AML-193 (cell line): Measurements from ENCODE around the gene MELTF.
A peak's percentile ranks its signal among the peaks of the same experiment; 100 is the strongest.

Experiments
- DNase-seq, 2 experiments: peaks; one replicate each; lab custom pipeline; 2025; lab: John Stamatoyannopoulos, UW

The MELTF gene

DNA sequence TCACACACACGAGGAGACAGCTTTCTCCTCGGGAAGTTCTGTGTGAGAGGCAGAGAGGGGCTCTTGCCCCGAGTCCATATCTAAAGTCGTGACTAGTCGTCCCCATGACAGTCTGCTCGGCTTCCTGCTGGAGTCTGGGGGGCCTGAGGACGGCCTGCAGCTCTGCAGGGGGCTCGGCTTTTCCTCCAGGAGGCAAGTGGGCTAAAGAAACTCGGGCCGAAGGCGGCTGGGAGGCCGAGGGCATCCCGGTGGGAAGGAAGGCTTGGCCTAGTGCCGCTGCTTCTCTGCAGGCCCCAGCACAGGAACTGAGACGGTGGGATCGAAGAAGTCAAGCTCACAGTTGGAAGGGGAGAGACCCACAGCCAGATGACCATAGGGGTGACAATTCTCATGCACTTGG is 35.6 kb downstream of the MELTF start:
- no peak for DNase-seq

DNA sequence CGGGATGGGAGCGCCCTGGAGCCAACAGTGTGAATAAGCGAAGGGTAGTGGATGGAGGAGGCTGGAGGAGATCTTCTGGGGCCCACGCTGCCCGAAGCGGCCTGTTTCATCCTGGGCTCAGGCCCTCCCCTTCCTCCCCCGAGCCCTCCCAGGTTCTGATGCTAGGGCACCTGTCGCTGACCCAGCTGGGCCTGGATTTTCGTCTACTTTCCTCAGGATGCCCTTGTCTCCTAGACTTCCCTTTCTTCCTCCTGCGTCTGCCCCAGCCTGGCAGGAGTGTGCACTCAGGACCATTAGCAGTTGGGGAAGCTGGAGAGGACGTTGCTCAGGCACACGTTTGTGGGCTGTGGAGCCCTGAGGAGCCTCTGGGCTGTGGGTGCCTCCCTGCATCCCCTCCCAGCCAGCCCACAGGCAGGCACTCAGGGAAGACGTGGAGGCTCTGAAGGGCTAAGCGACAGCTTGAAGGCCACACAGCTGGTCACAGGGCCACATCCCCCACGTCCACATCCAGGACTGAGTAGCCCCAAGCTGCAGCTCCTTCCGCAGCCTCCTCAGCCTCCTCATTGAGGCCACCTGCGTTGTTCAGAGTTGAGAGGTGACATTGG is 37.1 kb downstream of the MELTF start:
- DNase-seq, result no peak

DNA sequence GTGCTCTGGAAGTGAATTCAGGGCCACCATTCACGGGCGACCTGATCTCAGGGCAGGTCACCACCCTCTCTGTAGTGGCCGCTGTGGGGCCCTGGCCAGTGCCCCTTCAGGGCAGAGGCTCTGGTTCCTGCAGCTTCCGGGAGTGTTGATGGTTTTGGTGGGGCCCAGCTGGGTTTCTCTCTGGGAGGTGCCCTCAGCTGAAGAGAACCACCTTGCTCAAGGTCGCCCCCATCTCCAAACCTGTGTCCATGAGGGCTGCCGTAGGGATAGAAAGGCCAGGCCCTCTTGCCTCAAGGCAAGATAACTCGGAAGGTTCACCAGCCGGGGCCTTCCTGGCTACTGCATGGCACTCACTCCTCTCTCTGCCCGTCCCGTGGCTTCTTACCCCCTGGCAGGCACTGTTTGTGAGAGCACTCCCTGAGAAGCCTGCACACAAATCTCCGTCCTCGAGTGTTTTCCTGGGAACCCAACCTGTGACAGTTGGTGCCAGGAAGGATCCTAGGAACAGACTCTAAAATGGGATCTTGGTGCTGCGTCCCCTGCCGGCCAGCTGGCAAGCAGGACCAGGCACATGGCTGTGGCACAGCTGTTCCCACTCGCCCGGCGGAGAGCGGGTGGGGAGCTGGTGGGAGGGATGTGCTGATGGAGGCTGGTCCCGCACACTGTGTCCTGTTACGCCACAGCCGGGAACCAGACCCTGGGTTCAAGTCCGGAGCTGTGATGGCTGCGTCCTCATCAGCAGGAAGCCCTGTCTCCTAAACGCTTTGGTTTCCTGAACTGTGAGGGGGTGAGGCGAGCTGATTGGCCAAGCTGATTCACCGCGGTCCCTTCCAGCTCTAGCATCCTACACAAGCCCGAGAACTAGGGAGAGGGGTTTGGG is 37.8 kb downstream of the MELTF start:
- DNase-seq, result no peak

DNA sequence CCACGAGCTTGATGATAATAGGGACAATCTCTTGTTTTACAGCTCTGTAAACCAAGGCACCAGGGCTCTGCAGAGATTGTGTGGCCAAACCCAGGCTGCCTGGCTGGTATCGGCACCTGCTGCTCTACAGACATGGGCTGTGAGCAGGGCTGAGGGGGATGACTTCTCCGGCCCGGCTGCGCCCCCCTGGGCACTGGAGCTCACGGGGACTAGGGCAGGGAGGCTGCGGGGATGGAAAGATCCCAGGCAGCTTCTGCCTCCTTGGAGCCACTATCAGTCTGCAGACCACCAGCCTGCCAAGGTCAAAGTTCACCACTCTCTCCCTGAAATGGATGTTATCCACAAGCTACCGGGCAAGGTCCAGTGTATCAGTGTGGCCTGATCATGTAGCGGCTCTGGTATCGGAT is 39.0 kb downstream of the MELTF start:
- no peak for DNase-seq

DNA sequence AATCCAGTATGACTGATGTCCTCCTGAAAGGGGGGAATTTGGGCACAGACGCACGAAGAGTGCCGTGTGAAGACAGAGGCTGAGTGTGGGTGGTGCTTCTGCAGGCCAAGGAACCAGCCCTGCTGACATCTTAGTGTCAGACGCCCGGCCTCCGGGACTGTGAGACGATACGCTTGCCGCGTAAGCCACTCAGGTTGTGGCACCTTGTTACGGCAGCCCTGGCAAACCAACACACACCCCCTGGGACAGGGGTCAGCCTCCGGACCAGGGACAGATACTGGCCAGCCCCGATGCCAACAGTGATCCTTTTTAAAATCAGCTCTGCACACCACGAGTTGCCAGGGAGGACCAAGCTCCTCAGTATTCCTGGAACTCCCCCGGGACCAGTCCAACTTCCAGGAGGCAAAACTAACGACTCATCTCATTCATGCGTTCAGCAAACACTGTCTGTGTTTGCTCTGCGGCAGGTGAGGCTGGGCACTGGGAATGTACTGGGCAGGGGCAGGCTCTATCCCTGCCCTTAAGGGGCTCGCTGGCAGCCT is 39.8 kb downstream of the MELTF start:
- no peak for DNase-seq

DNA sequence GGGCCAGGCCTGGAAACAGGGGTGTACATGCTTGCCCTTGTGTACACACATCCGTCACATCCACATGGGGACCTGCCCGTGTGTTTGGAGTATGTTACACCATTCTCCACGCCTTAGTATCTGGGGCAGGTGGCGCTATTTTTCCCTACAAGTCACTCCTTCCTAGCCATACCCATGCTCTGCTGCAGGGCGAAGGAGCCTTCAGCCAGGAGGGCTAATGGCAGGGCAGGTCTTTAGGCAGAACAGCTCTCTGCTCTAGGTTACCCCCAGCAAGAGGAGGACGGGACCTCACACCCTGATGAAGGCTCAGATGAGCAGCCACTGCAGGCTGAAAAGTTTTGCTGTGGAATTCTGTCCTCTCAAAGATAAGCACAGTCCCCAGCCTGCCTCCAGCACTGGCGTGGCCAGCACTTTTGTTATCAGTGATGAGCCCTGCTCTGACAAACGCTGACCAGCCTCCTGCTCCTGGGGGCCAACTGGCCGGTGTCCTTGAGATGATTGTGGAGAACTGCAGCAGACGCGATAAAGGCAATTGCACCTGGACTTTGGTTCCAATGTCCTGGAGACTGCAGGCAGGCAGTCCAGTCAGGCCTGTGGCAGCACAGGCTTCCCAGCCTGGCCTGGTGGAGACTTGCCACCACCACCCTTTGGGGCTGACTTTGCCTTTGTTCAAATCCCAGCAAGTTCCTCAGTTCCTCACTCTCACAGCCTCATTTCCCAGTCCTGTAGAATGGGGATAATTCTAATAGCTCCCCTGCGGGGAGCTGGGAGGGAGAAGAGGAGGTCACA is 41.2 kb downstream of the MELTF start:
- no peak for DNase-seq

DNA sequence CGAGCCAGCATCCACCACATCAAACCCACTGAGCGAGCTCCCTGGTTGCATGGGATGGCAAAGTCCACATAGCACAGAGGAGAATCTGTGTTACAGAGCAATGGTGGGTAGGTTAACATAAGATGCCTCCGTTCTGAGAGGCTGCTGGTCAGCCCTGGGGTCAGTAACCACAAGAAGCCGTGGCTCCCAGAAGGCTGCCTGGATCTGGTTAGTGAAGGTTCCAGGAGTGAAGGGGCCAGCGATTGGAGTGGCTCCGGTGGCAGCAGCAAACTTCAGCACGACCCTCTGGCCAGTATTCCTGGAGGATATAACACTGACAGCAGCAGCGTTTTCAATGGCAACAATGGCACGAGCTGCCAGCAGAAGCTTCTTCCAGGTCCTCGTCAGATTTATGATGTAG is 42.6 kb downstream of the MELTF start:
- DNase-seq, result no peak

DNA sequence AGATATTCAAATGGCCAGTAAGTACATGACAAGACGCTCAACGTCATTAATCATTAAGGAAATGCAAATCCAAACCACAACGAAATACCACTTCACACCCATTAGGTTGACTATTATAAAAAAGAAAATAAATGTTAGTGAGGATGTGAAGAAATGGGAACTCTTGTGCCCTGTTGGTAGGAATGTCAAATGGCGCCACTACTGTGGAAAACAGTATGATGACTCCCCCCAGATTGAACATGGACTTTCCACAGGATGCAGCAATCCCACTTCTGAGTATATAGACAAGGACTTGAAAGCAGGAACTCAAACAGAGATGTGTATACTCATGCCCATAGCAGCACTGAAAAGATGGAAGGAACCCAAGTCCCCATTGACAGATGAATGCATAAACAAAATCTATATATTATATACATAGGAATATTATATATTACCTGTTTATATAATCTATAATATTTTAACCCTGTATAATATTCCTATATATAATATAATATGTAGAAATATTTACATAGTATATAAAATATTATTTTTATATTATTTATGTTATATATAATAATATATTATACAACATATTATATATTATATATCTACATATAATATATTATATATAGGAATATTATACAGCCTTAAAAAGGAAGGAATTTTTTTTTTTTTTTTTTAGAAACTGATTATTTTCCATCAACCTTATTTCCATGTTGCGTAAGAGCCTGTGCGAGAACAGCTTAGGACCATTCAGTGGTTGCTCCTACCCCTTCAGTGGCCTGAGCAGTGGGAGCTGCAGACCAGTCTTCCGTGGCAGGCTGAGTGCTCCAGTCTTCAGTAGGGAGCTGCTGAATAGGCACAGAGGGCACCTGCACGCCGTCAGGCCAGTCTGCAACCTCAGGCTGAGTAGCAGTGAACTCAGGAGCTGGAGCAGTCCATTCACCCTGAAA is 43.4 kb downstream of the MELTF start:
- no peak for DNase-seq

DNA sequence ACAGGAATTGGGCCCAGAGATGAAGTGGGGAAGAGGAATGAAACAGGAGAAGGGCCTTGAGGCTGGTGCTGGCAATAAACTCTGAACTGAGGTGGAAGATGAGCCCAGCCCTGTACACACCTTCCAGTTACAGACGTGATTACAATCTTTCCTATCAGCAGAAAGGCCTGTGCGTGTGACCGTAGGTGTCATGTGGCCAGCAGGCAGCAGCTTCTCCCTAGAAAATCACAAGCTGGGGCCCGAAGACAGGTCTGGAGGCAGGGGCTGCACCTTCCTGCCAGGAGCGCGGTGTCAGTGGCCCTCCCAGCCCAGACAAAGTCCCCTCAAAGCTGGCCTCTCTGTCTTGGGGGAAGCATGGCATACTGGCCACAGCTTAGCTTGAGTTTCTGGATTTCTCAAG is 44.3 kb downstream of the MELTF start:
- DNase-seq, result no peak

DNA sequence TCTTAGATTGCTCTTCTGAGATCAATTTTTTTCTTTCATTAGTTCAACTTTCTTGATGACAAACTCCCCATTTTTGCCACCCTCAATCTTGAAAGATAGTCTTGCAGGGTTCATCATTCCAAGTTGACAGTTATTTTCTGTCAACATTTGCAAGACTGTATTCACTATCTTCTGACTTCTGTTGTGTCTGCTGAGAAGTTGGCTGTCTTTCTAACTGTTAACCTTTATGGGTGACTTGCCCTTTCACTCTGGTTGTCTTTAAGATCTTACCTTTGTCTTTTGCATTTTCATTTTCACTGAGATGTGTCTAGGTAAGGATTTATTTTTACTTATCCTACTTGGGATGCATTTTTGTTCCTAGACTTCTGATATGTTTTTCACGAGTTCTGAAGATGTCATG is 46.4 kb downstream of the MELTF start:
- no peak for DNase-seq

DNA sequence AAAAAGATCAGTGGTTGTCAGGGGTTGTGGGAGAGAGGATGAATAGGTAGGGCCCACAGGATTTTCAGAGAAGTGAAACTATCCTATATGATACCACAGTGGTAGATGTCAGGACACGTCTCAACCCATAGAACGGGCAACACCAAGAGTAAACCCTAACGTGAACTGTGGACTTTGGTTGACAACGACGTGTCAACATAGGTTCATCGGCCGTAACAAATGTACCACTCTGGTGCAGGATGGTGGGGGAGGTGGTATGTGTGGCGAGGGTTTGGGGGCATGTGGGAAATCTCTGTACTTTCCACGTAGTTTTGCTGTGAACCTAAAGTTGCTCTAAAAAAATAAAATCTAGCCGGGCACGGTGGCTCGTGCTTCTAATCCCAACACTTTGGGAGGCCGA is 48.0 kb downstream of the MELTF start:
- no peak for DNase-seq

DNA sequence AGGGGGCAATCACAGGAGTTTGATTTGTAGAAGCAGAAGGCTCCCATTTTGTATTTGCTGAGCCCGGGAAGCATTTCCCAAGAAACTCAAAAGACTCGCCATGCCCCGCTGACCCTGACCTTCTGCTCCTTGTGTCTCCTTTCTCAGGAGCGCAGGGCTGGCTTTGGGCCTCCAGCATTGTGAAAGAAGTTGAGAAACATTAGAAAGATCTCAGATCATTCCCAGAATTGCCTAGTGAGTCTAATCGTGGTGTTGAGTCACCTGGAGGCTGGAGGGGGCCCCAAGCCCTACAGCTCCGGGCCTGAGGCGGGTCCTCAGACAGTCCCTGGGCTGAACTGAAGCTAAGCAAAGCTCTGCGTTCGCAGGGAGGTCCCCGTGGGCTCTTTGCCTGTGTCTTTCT is 50.1 kb downstream of the MELTF start:
- DNase-seq, result no peak

DNA sequence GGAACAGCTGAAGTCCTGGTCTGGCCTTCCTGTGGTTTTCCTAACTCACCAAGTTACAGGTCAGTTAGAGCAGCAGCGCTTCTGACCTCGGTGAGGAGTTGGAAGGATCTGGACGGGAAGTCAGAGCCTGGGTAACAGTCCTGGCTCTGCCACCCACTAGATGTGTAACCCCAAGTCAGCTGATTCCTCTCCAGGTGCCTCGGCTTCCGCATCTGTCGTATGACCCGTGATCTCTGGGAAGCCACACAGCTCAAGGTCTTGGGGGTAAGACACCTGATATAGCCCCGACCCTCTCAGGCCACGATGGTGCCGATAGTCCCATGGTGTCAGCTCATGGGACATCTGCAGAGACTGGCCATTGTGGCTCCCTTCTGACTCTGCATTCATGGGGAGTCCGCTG is 52.7 kb downstream of the MELTF start:
- DNase-seq, result no peak

DNA sequence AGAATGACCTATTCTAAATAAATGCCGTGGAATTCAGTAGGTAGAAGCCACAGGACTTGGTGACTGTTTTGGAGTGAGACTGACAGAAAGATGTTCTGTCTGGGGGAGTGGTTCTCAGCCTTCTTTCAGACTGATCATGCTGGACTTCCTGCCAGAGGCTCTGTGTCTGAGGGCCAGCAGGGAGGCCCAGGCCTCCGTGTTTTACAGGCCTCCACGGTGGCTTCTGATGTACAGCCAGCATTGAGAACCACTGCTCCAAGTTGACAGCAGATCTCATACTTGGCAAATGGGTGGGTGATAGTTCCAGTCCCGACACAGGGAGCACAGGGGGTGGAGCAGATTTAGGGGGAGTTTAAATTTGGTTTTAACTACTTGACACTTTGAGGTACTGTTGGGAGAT is 54.3 kb downstream of the MELTF start:
- DNase-seq, result no peak

DNA sequence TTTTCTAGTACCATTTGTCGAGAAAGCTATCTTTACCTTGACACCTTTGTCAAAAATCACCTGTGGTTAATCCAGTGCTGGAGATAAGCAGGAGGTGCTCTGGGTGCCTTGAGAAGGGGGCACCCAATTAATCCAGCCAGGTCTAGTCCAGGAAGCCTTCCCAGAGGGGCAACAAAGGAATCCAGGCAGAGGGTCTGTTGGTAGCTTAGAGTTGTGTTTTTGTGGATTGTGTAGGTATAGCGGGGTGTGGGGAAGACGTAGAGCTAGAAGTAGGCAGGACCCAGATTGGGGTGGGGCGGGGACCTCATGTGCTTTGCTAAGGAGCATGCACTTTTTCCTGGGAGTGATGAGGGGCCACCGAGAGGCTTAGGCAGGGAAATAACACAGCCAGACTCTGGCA is 55.0 kb downstream of the MELTF start:
- no peak for DNase-seq

DNA sequence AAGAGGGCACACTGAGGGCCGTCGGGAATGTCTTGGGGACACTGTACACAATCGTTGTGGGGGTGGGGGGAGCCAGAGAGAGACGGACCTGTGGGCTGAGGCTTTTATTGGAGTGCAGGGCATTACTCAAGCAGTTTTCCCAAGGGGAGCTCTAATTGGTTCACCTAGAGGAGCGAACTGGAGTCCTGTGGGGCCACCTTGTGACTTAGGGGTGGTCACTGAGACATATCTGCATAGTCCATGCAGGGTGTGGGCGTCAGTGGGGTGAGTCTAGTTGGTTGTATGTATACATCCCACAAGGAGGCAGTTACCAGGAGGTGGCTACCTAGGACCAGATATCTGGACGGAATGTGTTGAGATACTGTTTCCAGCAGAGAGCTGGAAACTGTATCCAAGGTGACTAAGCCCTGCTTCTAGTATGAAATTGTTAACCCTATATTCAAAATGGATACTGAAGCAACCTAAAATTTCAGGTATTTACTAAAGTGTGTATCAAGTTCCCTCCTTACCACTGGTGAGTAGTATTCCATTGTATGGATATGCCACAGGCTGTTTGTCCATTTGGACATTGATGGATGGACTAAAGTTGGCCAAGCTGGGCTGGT is 58.4 kb downstream of the MELTF start:
- DNase-seq, result no peak

DNA sequence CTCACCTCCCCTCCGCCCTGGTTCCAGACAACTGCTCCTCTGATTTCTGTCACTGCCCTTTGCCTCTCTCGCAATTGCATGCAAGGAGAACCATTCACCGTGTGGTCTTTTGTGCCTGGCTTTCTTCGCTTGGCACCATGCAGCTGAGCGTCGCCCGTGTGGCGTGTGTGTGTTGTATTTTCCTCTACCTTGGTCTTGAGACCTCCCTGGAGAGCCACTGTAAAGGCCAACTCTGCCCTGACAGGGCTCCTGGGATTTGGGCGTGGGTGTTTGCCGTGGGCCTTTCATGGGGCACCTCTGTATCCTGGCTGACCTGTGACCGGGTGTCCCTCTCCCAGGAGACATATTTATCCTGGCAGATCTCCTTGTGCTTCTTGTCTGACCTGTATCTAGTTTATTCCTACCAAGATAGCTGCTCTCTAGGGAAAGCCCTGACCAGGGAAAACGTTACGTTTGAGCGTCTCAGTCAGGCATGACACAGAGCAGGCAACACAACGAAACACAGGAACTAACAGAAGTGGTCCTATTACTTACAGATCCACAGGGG is 59.0 kb downstream of the MELTF start:
- DNase-seq, result no peak

DNA sequence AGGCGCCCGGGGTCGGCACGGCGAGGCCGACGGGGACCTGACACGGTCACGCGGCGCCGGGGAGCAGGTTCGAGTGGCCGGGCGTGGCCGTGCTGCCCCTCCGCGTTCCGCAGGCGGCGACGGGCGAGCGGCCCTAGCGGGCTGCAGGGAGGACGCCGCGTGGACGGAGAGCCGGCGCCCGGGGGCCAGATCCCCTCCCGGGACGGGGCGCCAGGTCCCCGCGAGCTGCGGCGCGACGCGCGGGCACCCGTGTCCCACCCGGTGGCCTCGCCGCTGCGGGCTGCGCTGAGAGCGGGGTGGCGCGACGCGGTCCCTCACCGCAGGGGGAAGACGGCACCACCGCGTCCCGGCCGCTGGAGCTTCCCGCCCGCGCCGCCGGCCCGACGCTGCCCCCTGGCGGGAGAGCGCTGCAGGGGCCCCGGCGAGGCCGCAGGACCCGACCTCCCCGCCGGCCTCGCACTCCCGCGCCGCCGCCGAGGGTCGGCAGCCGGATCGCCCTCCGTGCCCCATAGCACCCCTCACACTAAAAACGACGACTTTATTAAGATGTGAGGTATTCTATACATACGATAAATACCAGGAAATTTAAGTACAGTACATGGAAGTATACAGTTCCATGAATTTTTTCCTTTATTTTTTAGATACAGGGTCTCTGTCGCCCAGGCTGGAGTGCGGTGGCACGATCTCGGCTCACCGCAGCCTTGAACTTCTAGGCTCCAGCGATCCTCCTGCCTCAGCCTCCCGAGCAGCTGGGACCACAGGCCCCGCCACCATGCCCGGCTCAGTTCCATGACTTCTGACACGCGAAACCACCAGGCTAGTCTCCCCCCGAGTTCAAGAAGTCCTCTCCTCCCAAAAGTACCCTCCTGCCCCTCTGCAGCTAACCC is 59.7 kb downstream of the MELTF start:
- peak; percentile 70 to 71 for DNase-seq

DNA sequence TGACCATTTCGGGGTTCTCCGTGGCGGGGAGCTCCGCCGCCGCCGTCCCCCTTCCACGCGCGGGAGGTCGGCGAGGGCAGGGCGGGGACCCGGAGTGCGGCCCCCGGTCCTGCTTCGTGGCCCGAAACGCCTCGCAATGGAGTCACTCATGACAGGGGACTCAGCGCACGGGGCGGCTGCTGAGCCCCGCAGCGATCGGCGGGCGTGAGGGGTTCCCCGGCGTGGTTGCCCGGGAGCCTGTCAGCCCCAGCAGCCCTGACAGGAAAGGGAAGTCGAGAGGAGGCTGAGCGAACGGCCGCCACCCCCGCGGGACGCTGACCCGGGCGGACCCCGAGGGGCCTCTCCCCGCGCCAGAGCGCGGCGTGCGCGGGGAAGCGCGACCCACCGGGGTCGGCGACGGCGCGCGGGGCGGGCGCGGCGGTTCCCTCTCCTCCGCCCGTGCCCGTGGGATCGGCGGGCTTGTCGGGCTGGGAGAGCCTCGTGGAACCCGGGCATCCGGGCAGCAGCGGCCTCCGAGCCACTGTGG is 60.4 kb downstream of the MELTF start:
- DNase-seq, result peak; percentile 17 to 47
